ENCODE results near the gene SSB. TPM values are rescaled to one million over a fixed set of nuclear protein-coding genes. Genes with fewer than 3 reads are reported as not detected.
"Not testable (repeated sequence)": the region's sequence is repeated elsewhere in the genome, so short reads cannot be mapped to it uniquely, and the experiment has no call there.

SSB gene
- total RNA-seq, 4 donors from 2014 or later = 57.1 to 73.0 (median 63.6) TPM

DNA sequence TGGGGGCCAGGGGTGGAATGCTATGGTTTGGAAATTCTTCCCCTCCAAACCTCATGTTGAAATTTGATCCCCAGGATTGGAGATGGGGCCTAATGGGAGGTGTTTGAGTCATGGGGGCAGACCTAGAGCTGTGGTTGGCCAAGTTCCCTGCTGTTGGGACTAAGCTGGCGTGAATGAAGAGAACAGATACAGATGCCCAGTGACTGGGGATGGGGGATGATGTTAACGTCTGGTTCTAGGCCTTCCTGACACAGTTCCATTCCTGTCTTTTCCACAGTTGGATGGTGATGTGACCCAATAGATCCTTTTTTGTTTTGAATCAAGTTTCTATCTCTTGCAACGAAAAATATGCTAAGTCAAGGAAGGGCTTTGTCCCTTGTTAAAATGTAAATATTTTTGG lies 41.3 kb upstream of the SSB start:
- no peaks in the 10 kb centered on the region for H3K4me1 ChIP-seq
- no peaks in the 10 kb centered on the region for H3K27me3 ChIP-seq
- 89% methylated on average over 3 of the region's 3 CpGs for WGBS
- no peaks in the 10 kb centered on the region for H3K9me3 ChIP-seq
- intact Hi-C loops (cut with DNase I) = no loop called here
- TF ChIP-seq, protein P1, sequence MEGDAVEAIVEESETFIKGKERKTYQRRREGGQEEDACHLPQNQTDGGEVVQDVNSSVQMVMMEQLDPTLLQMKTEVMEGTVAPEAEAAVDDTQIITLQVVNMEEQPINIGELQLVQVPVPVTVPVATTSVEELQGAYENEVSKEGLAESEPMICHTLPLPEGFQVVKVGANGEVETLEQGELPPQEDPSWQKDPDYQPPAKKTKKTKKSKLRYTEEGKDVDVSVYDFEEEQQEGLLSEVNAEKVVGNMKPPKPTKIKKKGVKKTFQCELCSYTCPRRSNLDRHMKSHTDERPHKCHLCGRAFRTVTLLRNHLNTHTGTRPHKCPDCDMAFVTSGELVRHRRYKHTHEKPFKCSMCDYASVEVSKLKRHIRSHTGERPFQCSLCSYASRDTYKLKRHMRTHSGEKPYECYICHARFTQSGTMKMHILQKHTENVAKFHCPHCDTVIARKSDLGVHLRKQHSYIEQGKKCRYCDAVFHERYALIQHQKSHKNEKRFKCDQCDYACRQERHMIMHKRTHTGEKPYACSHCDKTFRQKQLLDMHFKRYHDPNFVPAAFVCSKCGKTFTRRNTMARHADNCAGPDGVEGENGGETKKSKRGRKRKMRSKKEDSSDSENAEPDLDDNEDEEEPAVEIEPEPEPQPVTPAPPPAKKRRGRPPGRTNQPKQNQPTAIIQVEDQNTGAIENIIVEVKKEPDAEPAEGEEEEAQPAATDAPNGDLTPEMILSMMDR (IDR thresholded peaks at IDR 0.05) = no peak
- TF ChIP-seq POLR2A (IDR thresholded peaks at IDR 0.05; ENCODE audit: low read depth) = no peak
- TF ChIP-seq POLR2AphosphoS5 (IDR thresholded peaks at IDR 0.05) = no peak
- no peak for TF ChIP-seq EP300 (IDR thresholded peaks at IDR 0.05)
- no peaks in the 10 kb centered on the region for H3K36me3 ChIP-seq
- H3K4me3 ChIP-seq = no peak overlapping the region
- DNase-seq (ENCODE audit: extremely low spot score) = no peak
- no peak overlapping the region for H3K27ac ChIP-seq (replicated peaks in 1 of 4)

DNA sequence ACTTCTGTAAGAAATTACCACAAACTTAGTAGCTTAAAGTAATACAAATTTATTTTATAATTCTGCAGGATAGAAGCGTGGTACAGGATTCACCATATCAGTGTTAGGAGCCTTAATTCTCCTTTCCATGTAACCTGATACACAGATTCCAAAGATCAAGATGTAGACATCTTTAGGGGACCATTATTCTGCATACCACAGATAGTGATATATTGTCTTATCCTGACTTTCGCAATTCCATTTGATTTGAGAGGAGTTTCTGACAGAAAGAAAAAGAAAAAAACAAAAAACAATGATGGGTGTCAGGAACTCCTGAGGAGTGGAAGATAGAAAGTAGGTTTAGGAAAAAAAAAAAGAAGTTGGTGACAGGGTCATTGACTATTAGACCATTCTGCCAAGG lies 40.9 kb upstream of the SSB start:
- intact Hi-C loops (cut with DNase I) = no loop called here
- 96% methylated on average over 2 of the region's 2 CpGs for WGBS
- no peak overlapping the region for H3K4me3 ChIP-seq
- no peaks in the 10 kb centered on the region for H3K27me3 ChIP-seq
- no peaks in the 10 kb centered on the region for H3K9me3 ChIP-seq
- H3K36me3 ChIP-seq = no peaks in the 10 kb centered on the region
- no peak overlapping the region for H3K27ac ChIP-seq (replicated peaks in 1 of 4)
- TF ChIP-seq EP300 (IDR thresholded peaks at IDR 0.05) (no peak), POLR2AphosphoS5 (IDR thresholded peaks at IDR 0.05) (no peak), POLR2A (IDR thresholded peaks at IDR 0.05; ENCODE audit: low read depth) (no peak)
- TF ChIP-seq, protein P1 (IDR thresholded peaks at IDR 0.05) = no peak
- DNase-seq (ENCODE audit: extremely low spot score) = no peak
- H3K4me1 ChIP-seq = no peaks in the 10 kb centered on the region

DNA sequence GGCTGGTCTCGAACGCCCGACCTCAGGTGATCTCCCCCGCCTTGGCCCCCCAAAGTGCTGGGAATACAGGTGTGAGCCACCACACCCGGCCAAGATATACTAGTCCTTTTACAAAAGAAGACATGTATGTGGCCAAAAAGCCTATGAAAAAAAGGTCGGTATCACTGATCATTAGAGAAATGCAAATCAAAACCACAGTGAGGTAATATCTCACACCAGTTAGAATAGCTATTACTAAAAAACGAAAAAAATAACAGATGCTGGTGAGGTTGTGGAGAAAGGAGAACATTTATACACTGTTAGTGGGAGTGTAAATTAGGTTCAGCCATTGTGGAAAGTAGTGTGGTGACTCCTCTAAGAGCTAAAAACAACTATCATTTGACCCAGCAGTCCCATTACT lies 38.7 kb upstream of the SSB start:
- Histone ChIP-seq H3K4me1 (no peaks in the 10 kb centered on the region), H3K4me3 (no peak overlapping the region), H3K9me3 (no peaks in the 10 kb centered on the region), H3K36me3 (no peaks in the 10 kb centered on the region), H3K27me3 (no peaks in the 10 kb centered on the region), H3K27ac (replicated peaks in 1 of 4) (no peak overlapping the region)
- TF ChIP-seq EP300 (IDR thresholded peaks at IDR 0.05) = no peak
- TF ChIP-seq POLR2A (IDR thresholded peaks at IDR 0.05; ENCODE audit: low read depth) = no peak
- TF ChIP-seq POLR2AphosphoS5 (IDR thresholded peaks at IDR 0.05) = no peak
- TF ChIP-seq, protein P1 (IDR thresholded peaks at IDR 0.05) = no peak
- no peak for DNase-seq (ENCODE audit: extremely low spot score)
- 68% methylated on average over 7 of the region's 7 CpGs for WGBS
- intact Hi-C loops (cut with DNase I) = no loop called here

DNA sequence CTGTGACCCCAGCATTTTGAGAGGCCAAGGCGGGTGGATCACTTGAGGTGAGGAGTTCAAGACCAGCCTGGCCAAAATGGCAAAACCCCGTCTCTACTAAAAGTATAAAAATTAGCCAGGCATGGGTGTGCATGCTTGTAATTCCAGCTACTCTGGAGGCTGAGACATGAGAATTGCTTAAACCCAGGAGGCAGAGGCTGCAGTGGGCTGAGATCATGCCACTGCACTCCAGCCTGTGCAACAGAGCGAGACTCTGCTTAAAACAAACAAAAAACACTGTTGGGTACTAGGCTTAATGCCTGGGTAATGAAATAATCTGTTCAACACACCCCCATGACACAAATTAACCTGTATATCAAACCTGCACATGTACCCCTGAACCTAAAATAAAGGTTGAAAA lies 37.9 kb upstream of the SSB start:
- H3K4me1 ChIP-seq; H3K27ac ChIP-seq (replicated peaks in 1 of 4); DNase-seq (ENCODE audit: extremely low spot score); H3K4me3 ChIP-seq; intact Hi-C loops (cut with DNase I); H3K9me3 ChIP-seq; H3K36me3 ChIP-seq; H3K27me3 ChIP-seq: not testable (repeated sequence)
- WGBS = 92% methylated on average over 3 of the region's 3 CpGs

DNA sequence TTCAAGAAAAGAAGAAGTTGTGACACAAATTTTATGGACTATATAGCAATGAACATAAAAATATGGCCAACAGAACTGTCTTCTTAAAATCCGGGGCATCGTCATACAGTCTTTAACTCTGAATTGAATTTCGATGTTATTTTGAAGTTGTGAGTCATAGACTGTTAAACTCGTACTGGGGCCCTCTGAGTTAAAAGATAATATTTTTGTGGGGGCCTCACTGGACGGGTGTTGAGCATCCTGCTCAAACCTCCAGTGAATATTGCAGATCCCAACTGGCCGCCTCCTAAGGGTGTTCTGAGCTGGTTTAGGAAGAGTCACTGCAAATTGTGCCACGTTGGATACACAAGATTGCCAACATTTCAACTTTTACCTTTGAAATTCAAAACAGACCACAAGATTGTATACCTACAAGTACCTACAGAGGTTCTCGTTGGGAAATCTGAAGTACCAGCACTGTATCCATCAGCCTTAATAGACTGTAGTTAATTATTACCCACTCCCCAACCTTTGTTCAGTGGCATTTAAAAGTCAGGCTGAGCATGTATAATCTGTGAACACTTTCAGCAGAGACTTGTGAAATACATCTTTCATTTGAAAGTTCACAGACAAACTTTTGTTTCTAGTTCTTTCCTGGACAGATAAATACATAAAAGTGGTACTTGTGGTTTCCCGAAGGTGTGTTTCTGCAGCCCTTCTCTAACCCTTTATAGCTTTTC lies 37.3 kb upstream of the SSB start:
- Histone ChIP-seq H3K27ac (replicated peaks in 1 of 4) (no peak overlapping the region), H3K4me3 (no peak overlapping the region), H3K36me3 (no peaks in the 10 kb centered on the region), H3K9me3 (no peaks in the 10 kb centered on the region), H3K4me1 (no peaks in the 10 kb centered on the region), H3K27me3 (no peaks in the 10 kb centered on the region)
- no peak for DNase-seq (ENCODE audit: extremely low spot score)
- intact Hi-C loops (cut with DNase I) = no loop called here
- TF ChIP-seq, protein P1 (IDR thresholded peaks at IDR 0.05) = no peak
- no peak for TF ChIP-seq POLR2AphosphoS5 (IDR thresholded peaks at IDR 0.05)
- no peak for TF ChIP-seq POLR2A (IDR thresholded peaks at IDR 0.05; ENCODE audit: low read depth)
- TF ChIP-seq EP300 (IDR thresholded peaks at IDR 0.05) = no peak
- WGBS = 94% methylated on average over 9 of the region's 9 CpGs
